NCI-H1092 treated with DMSO at 0.1 percent for 48 hours (cell line): Measurements from ENCODE around the gene PRKCA.

ENCODE experiments used
- DNase-seq: peaks from one replicate; lab custom pipeline; 2025; lab: John Stamatoyannopoulos, UW

Gene PRKCA

GRCh38 chr17:66839616-66840015 lies 537.2 kb downstream of the PRKCA start:
- DNase-seq, result no peak

DNA sequence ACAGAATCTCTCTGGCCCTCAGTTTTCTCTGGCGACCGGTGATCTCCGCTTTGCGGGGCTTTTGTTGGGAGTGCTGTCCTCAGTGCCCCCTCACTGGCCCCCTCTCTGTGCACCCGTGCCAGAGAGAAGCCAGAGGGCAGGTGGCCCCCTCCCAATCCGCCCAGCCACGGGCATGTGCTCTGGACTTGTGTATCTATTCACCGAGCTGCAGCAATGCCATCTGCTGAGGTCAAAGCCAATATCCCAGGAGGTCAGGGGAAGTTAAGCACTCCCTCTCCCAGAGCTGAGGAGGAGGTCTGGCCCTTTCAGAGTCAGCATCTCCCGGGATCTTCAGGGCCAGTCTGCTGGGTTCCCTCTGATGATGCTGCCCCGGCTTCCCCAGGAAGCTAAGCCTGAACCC lies 537.6 kb downstream of the PRKCA start:
- no peak for DNase-seq

DNA sequence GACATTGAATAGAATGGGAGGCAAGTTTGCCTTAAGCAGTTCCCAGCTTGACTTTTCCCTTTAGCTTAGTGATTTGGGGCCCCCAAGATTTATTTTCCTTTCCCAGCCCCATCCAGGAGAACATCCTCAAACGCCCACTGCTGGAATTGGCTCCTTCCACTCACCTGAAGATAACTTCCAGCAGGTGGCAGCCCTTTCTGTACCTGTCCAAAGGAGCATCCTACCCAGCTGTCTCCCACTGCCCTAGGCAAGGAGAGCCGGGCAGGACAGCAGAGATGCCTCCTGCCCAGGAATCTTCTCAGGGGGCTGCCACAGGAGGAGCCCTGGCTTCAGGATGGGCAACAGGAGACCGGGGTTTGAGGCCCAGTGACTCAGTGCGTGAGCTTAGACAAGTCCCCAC lies 538.9 kb downstream of the PRKCA start:
- DNase-seq, result no peak

DNA sequence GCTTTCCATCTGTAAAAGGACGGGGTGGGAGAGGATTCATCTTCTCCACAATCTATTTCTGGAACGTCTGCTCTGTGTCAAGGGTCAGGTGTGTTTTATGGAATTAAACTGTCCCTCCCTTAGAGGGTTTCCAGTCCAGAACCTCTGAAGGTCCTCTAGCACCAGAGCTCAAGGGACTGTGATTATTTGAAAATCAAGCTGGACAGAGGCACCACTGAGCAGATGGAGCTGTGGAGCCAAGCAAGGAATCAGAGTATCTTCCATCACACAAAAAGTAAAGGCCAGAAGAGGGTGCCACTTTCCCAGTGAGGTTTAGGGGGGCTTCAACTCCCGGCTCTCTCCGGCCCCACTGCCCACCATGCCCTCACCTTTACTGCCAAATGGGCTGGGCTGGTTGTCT lies 539.3 kb downstream of the PRKCA start:
- no peak for DNase-seq

DNA sequence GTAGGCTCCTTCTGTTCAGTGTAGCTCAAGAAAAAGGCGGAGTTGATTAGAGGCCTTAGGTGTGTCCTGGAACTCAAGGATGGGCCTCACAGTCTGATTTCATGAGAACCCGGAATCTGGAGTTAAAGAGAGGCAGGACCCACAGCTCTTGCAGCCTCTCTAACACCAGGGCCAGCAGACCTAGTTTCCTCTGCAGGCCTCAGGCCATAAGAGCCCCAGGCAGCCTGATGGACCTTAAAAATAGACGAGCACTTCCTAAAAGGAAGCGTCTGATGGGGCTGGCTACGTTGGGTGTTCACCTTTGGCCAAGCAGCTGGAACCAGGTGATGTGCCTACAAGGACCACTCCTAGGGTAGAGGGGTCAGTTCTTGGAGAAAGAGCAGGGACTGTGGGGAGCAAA lies 540.1 kb downstream of the PRKCA start:
- DNase-seq, result no peak

- no peak for DNase-seq
Observed at GRCh38 chr17:66842959-66843358, 540.5 kb downstream of the PRKCA start.

DNA sequence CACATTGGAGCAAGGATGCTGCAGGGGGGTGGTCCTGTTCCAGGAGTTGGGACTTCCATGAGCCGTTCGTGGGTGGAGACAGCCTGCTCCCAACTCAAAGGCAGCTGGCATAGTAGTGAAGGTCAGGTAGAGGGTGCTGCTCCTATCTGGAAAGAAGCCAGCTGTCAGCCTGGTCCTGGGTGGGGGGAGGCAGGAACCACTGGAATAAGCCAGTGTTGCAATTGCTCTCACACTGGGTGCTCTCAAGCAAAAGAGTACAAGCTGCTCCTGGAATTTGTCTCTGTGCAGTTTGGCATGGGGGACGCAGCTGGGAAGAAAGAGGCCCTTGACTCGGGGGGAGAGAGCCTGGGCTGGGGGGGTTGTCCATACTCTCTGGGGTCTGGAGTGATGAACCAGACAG lies 541.2 kb downstream of the PRKCA start:
- no peak for DNase-seq

DNA sequence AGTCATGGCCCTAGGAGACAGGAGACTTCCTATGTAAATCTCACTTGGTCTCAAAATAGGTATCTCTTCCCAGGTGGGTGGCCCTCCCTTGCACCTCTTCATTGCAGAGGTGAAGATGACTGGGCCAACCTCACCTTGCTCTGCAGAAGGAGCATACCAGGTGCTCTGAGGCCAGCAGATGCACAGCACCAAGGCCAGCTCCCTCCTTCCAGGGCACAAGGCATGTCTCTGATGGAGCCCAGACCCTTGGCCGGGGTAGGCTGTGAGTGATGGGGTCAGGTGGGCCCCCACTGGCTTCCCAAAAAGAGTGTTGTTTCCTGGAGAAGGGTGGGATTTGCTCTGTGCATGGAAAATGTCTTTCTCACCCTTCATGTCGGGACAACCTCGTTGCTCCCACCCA lies 545.3 kb downstream of the PRKCA start:
- DNase-seq, result no peak

DNA sequence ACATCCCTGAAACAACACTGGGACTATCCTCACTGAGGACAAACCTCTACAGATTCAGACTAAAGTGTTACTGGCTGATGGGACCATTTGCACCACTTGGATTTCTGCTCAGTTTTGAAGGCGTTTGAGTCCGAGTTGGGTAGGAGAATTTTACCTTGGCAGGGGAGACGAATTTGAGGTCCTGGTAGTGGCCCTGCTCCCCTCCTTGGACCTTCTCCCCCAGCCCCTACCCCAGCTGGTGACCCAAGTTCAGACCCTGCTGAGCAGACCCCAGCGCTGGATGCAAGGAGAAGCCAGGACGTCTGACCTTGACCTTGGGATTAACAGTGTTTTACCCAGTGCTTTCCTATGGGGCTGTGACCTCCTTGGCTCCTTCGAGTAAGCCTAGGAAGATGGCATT lies 546.1 kb downstream of the PRKCA start:
- no peak for DNase-seq

GRCh38 chr17:66849032-66849655 lies 546.7 kb downstream of the PRKCA start:
- DNase-seq, result no peak

GRCh38 chr17:66849851-66850580 lies 547.6 kb downstream of the PRKCA start:
- DNase-seq, result no peak

DNA sequence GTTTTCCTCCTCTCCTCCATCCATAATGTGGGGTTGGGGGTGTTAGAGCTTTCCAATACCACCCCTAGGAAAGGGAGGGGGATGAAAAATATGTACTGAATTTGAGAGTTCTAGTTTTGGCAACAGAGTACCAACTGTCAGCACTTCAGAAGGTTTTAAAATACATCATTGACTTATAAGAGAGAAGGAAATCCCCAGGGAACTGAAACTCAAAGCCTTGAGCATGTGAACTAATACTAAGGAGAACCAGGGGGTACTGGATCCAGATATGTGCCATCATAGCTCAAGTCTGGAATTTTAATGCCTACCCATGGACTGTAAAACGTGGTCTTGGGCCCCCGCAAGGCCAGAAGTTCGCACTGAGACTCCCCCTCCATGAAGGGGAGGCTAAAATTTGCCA lies 548.3 kb downstream of the PRKCA start:
- no peak for DNase-seq

GRCh38 chr17:66855204-66855603 lies 552.8 kb downstream of the PRKCA start:
- no peak for DNase-seq

- DNase-seq, result no peak
Observed at GRCh38 chr17:66858226-66859083, 556.0 kb downstream of the PRKCA start.

GRCh38 chr17:66859353-66859752 lies 556.9 kb downstream of the PRKCA start:
- DNase-seq, result no peak

DNA sequence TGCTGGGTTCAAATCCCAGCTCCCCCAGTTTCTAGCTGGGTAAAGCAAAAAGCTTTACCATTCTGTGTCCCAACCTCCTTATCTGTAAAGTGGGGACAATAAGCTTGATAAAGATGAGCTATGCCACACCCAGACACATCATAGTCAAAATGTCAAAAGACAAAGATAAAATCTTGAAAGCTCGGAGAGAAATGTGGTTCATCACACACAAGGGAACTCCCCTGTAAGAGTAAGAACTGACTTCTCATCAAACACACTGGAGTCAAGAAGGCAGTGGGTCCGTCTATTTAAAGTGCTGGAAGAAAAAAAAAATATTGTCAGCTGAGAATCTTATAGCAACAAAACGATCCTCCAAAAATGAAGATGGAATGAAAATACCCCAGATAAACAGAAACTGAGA lies 557.8 kb downstream of the PRKCA start:
- no peak for DNase-seq
